Endothelial cell (in vitro differentiated cells): ENCODE results near the gene FAAP100. TPM values are rescaled to one million over a fixed set of nuclear protein-coding genes. Genes with fewer than 3 reads are reported as not detected.
A peak's percentile ranks its signal among the peaks of the same experiment; 100 is the strongest.

Experiments used
- DNase-seq: peaks from one replicate; pipeline ENCODE4 v3.0.0; 2021; ENCODE audit warnings: low spot score
- H3K27ac Mint-ChIP-seq: one replicate; pipeline ENCODE4 v1.8.0; 2021; ENCODE audit warnings: mixed read lengths, inconsistent platforms; ENCODE audit not compliant: unreplicated experiment
- H3K27me3 Mint-ChIP-seq: one replicate; pipeline ENCODE4 v1.8.0; 2021; ENCODE audit warnings: mild to moderate bottlenecking, moderate library complexity, mixed read lengths, inconsistent platforms; ENCODE audit not compliant: unreplicated experiment
- H3K36me3 Mint-ChIP-seq: one replicate; pipeline ENCODE4 v1.8.0; 2021; ENCODE audit warnings: mild to moderate bottlenecking, low read depth, mixed read lengths, inconsistent platforms; ENCODE audit not compliant: unreplicated experiment
- H3K4me1 Mint-ChIP-seq: one replicate; pipeline ENCODE4 v1.8.0; 2021; ENCODE audit warnings: mild to moderate bottlenecking, mixed read lengths, inconsistent platforms; ENCODE audit not compliant: unreplicated experiment
- H3K4me3 Mint-ChIP-seq: one replicate; pipeline ENCODE4 v1.8.0; 2021; ENCODE audit warnings: mild to moderate bottlenecking, mixed read lengths, inconsistent platforms; ENCODE audit not compliant: unreplicated experiment
- H3K9me3 Mint-ChIP-seq: one replicate; pipeline ENCODE4 v1.8.0; 2021; ENCODE audit warnings: mixed read lengths, inconsistent platforms; ENCODE audit not compliant: unreplicated experiment
- total RNA-seq: library from RNA; stranded (reverse); fragmentation: NEBNext Ultra II Directional; extraction: Animal tissue kit (Norgen Biotek cat#: 25700); gene quantifications from one replicate; pipeline ENCODE4 v1.2.1, GENCODE V29; 2021; ENCODE audit not compliant: unreplicated experiment
- TF ChIP-seq, protein P1 (sequence below): fragments of 200-600 bp; sonication (generic); IDR thresholded peaks from one replicate; pipeline ENCODE4 v1.5.0; 2021; ENCODE audit warnings: antibody characterized with exemption; ENCODE audit not compliant: unreplicated experiment

The FAAP100 gene
- total RNA-seq, 1 donor from 2014 or later, result 40.6 TPM

DNA sequence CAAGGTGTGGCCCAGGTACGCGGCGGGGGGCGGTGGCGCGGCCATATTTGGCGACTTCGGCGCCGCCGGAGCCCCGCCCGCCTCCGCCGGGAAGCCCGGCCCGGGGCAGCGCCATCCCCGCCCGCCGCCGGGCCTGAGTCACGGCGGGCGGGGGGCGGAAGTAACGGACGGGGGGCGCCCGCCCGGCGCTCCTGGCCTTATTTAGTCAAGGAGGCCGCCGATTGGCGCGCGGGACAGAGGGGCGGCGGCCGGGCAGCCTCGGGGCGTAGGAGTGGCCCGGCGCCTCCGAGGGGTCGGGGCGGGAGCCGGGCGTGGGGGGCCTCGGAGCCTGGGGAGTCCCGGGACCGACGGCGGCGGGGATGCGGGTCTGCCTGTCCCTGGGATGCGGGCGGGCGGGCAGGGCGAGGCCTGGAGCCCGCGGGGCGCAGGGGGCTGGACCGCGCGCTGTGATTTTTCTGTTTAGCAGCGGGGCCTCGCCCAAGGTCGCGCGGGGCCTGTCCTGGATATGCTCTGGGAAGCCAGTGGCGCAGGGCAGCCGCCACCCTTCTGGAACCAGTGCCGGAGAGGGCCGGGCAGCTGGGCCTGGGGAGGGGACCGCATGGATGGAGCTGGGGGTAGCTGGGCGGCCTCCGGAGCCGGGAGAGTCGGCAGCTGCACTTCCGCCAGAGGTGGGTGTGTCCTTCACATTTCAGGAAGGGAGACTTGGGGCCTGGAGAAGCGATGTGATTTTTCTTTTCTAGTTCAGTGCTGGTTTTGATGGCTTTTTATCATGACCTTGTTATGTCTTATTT, 37.2 kb downstream of the FAAP100 start:
- peaks cover 33% of the 10 kb centered on the region for H3K27me3 Mint-ChIP-seq
- no peaks in the 10 kb centered on the region for H3K9me3 Mint-ChIP-seq
- peak overlapping the region; percentile 93 for H3K4me3 Mint-ChIP-seq
- TF ChIP-seq, protein P1, sequence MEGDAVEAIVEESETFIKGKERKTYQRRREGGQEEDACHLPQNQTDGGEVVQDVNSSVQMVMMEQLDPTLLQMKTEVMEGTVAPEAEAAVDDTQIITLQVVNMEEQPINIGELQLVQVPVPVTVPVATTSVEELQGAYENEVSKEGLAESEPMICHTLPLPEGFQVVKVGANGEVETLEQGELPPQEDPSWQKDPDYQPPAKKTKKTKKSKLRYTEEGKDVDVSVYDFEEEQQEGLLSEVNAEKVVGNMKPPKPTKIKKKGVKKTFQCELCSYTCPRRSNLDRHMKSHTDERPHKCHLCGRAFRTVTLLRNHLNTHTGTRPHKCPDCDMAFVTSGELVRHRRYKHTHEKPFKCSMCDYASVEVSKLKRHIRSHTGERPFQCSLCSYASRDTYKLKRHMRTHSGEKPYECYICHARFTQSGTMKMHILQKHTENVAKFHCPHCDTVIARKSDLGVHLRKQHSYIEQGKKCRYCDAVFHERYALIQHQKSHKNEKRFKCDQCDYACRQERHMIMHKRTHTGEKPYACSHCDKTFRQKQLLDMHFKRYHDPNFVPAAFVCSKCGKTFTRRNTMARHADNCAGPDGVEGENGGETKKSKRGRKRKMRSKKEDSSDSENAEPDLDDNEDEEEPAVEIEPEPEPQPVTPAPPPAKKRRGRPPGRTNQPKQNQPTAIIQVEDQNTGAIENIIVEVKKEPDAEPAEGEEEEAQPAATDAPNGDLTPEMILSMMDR, result no peak
- peak overlapping the region; percentile 85 for H3K27ac Mint-ChIP-seq
- peaks cover 25% of the 10 kb centered on the region for H3K4me1 Mint-ChIP-seq
- peak; percentile 54 for DNase-seq
- H3K36me3 Mint-ChIP-seq, result peaks cover 23% of the 10 kb centered on the region

DNA sequence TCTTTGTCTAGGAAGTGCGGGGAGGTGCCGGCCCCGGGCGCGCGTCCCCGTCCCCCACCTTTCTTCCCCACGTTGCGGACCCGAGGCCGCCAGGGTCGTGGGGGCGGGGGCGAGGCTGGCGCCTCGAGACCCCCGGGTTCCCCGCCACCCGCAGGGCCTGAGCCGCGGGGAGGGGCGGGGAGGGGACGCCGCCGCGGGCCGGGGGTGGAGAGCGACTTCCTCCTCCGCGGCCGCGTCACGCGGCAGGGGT, 37.7 kb downstream of the FAAP100 start:
- peaks cover 35% of the 10 kb centered on the region for H3K27me3 Mint-ChIP-seq
- no peak overlapping the region for H3K27ac Mint-ChIP-seq
- H3K4me3 Mint-ChIP-seq, result no peak overlapping the region
- DNase-seq, result no peak
- TF ChIP-seq, protein P1, result no peak
- H3K9me3 Mint-ChIP-seq, result no peaks in the 10 kb centered on the region
- H3K4me1 Mint-ChIP-seq, result peaks cover 30% of the 10 kb centered on the region
- H3K36me3 Mint-ChIP-seq, result peaks cover 28% of the 10 kb centered on the region

DNA sequence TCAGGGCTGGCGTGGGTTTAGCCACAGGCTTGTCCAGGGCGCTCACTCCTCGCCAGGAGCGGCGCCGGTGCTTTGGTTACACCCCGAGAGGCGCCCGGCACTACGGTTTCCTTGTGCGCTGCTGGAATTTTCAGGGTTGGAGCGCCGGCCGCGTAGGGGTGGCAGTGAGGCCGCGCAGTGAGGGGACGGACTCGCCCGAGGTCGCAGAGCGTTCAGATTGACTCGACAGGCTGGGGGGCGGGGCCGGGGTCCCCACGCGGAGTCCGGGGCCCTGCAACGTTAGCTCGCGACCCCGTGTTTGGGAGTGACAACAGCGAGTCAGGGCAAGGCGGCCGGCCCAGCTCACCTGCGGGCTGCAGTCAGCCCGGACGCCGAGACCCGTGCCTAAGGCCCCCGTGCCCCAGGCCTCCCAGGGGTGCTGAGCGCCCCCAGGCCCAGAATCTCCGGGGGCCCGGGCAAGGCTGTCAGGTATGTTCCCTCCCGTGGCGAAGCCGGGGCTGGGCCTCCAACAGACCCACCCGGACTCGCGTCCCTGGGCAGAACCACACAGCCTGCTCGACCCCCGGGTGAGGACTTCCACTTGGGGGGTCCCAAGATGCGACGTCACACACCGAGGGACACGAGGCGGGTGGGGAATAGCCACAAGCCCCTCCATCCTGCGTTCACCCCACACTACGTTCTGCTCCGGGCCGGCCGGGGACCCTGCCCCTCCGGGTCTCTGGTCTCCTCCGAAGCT, 38.2 kb downstream of the FAAP100 start:
- H3K4me3 Mint-ChIP-seq, result peak overlapping the region; percentile 86
- peaks cover 35% of the 10 kb centered on the region for H3K27me3 Mint-ChIP-seq
- peak overlapping the region; percentile 90 for H3K27ac Mint-ChIP-seq
- H3K36me3 Mint-ChIP-seq, result peaks cover 33% of the 10 kb centered on the region
- TF ChIP-seq, protein P1, result no peak
- H3K4me1 Mint-ChIP-seq, result peaks cover 35% of the 10 kb centered on the region
- DNase-seq, result peak; percentile 75
- H3K9me3 Mint-ChIP-seq, result no peaks in the 10 kb centered on the region

DNA sequence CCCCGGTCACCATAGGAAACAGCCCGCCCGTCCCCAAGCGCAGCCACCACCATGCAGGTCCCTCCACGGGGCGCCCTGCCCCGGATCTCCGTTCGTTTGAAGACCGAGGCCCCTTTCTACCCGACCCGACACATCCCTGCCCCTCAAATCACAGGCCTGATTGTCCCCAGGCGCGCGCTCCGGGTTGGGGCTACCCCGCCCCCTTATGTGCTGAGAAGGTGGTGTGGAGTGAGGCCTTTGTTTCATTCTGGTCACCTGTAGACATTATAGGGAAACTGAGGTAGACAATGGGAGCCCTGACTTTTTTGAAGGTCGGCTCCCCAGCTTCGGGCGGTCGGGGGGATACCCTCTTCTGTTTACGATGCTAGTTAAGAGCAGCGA, 38.8 kb downstream of the FAAP100 start:
- H3K4me1 Mint-ChIP-seq, result peaks cover 35% of the 10 kb centered on the region
- TF ChIP-seq, protein P1, result no peak
- H3K27me3 Mint-ChIP-seq, result peaks cover 35% of the 10 kb centered on the region
- DNase-seq, result peak; percentile 58
- peaks cover 35% of the 10 kb centered on the region for H3K36me3 Mint-ChIP-seq
- peak overlapping the region; percentile 86 for H3K4me3 Mint-ChIP-seq
- H3K9me3 Mint-ChIP-seq, result no peaks in the 10 kb centered on the region
- H3K27ac Mint-ChIP-seq, result peak overlapping the region; percentile 90
